Effector memory CD8-positive, alpha-beta T cell (primary cell): ENCODE data around the gene LIMK1.

Source experiments
- ATAC-seq: fragments of 150-1000 bp; cut with Tn5 transposase; replicated peaks from 2 replicates; pipeline ENCODE4 v1.10.0; 2021; ENCODE audit warnings: mild to moderate bottlenecking, moderate library complexity
- DNase-seq, 3 experiments: peaks; one replicate each; pipeline ENCODE4 v3.0.0; 2021
- H3K27ac Mint-ChIP-seq, 2 donors: one replicate each; pipeline ENCODE4 v1.8.0; 2022; ENCODE audit warnings: mild to moderate bottlenecking in 2 of 2, mixed read lengths in 2 of 2, moderate library complexity in 2 of 2
- H3K27me3 Mint-ChIP-seq, 2 donors: one replicate each; pipeline ENCODE4 v1.8.0; 2022; ENCODE audit warnings: mixed read lengths in 2 of 2
- H3K36me3 Mint-ChIP-seq: one replicate; pipeline ENCODE4 v1.8.0; 2022; ENCODE audit warnings: mild to moderate bottlenecking, moderate library complexity, mixed read lengths; ENCODE audit not compliant: insufficient read depth
- H3K4me1 Mint-ChIP-seq, 2 donors: one replicate each; pipeline ENCODE4 v1.8.0; 2022; ENCODE audit warnings: low read depth in 2 of 2, mixed read lengths in 2 of 2
- H3K4me3 Mint-ChIP-seq, 2 donors: one replicate each; pipeline ENCODE4 v1.8.0; 2022; ENCODE audit warnings: mild to moderate bottlenecking in 2 of 2, mixed read lengths in 2 of 2, moderate library complexity in 2 of 2
- H3K9me3 Mint-ChIP-seq, 2 donors: one replicate each; pipeline ENCODE4 v1.8.0; 2022; ENCODE audit warnings: mixed read lengths in 2 of 2

Gene LIMK1

DNA sequence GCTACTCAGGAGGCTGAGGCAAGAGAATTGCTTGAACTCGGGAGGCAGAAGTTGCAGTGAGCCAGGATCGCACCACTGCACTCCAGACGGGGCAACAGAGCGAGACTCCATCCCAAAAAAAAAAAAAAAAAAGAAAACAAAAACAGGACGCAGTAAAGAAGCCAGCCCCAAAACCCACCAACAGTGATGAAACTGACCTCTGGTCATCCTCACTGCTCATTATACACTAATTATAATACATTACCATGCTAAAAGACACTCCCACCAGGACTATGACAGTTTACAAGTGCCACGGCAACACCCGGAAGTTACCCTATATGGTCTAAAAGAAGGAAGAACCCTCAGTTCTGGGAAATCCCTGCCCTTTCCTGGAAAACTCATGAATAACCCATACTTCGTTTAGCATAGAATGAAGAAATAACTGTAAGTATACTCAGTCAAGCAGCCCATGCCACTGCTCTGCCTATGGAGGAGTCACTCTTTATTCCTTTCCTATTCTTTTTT lies 50.6 kb downstream of the LIMK1 start:
- Mint-ChIP-seq H3K36me3 (no peaks in the 10 kb centered on the region), H3K27me3 (peaks cover 0 to 6% of the 10 kb centered on the region in 2 donors), H3K4me3 (no peak overlapping the region), H3K27ac (no peak overlapping the region), H3K9me3 (no peaks in the 10 kb centered on the region), H3K4me1 (no peaks in the 10 kb centered on the region)
- DNase-seq: no peak
- no peak for ATAC-seq

GRCh38 chr7:74138334-74138867 lies 54.8 kb downstream of the LIMK1 start:
- ATAC-seq: no peak

GRCh38 chr7:74138945-74139843 lies 55.6 kb downstream of the LIMK1 start:
- DNase-seq (no peak), ATAC-seq (no peak)
- Mint-ChIP-seq H3K4me1 (no peaks in the 10 kb centered on the region), H3K4me3 (no peak overlapping the region), H3K36me3 (no peaks in the 10 kb centered on the region), H3K27me3 (no peaks in the 10 kb centered on the region), H3K27ac (no peak overlapping the region), H3K9me3 (no peaks in the 10 kb centered on the region)

More at GRCh38 chr7:74138334-74138867, 54.8 kb downstream of the LIMK1 start:
- no peak for DNase-seq
- Mint-ChIP-seq H3K9me3 (no peaks in the 10 kb centered on the region), H3K36me3 (no peaks in the 10 kb centered on the region), H3K4me1 (no peaks in the 10 kb centered on the region), H3K27ac (no peak overlapping the region), H3K27me3 (peaks cover 0 to under 1% of the 10 kb centered on the region in 2 donors), H3K4me3 (no peak overlapping the region)

- H3K27me3 Mint-ChIP-seq: no peaks in the 10 kb centered on the region
- DNase-seq (no peak), ATAC-seq (no peak)
- no peak overlapping the region for H3K4me3 Mint-ChIP-seq
- no peaks in the 10 kb centered on the region for H3K9me3 Mint-ChIP-seq
- H3K36me3 Mint-ChIP-seq: no peaks in the 10 kb centered on the region
- no peak overlapping the region for H3K27ac Mint-ChIP-seq
- no peaks in the 10 kb centered on the region for H3K4me1 Mint-ChIP-seq
Measured at GRCh38 chr7:74141705-74142104, 58.1 kb downstream of the LIMK1 start.

DNA sequence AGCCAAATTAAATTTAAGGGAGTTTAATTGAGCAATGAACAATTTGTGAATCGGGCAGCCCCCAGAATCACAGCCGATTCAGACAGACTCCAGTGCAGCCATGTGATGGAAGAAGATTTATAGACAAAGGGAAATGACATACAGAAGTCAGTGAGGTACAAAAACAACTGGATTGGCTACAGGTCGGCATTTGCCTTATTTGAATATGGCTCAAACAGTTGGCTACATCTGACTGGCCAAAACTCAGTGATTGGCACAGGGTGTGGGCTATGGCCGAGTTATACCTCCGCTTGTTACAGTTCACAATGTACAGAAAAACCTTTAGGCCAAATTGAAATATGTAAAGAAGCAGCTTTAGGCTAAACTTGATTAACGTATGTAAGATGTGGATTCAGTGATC lies 59.8 kb downstream of the LIMK1 start:
- no peaks in the 10 kb centered on the region for H3K9me3 Mint-ChIP-seq
- DNase-seq: no peak
- H3K36me3 Mint-ChIP-seq: no peaks in the 10 kb centered on the region
- ATAC-seq: no peak
- no peaks in the 10 kb centered on the region for H3K27me3 Mint-ChIP-seq
- no peak overlapping the region for H3K27ac Mint-ChIP-seq
- no peak overlapping the region for H3K4me3 Mint-ChIP-seq
- H3K4me1 Mint-ChIP-seq: no peaks in the 10 kb centered on the region

GRCh38 chr7:74148491-74148890 lies 64.9 kb downstream of the LIMK1 start:
- no peak overlapping the region for H3K27ac Mint-ChIP-seq
- peaks cover 0 to 5% of the 10 kb centered on the region in 2 donors for H3K27me3 Mint-ChIP-seq
- DNase-seq (no peak), ATAC-seq (no peak)
- H3K4me3 Mint-ChIP-seq: no peak overlapping the region
- no peaks in the 10 kb centered on the region for H3K4me1 Mint-ChIP-seq
- no peaks in the 10 kb centered on the region for H3K36me3 Mint-ChIP-seq
- H3K9me3 Mint-ChIP-seq: no peaks in the 10 kb centered on the region

DNA sequence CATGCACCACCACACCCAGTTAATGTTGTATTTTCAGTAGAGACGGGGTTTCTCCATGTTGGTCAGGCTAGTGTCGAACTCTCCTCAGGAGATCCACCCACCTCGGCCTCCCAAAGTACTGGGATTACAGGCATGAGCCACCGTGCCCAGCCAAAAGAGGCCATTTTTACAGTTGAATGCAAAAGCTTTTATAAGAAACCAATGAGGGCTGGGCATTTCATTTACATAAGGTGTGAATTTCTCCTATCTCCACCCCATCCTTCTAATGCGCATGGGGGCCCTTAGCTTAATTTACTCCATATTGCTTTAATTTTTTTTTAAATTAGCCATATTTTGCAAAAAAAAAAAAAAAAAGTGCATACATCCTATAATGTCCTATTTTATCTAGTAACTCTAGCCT lies 65.5 kb downstream of the LIMK1 start:
- Mint-ChIP-seq H3K27ac (no peak overlapping the region), H3K4me1 (no peaks in the 10 kb centered on the region), H3K9me3 (no peaks in the 10 kb centered on the region), H3K36me3 (no peaks in the 10 kb centered on the region), H3K4me3 (no peak overlapping the region), H3K27me3 (peaks cover 0 to 5% of the 10 kb centered on the region in 2 donors)
- DNase-seq (no peak), ATAC-seq (no peak)

DNA sequence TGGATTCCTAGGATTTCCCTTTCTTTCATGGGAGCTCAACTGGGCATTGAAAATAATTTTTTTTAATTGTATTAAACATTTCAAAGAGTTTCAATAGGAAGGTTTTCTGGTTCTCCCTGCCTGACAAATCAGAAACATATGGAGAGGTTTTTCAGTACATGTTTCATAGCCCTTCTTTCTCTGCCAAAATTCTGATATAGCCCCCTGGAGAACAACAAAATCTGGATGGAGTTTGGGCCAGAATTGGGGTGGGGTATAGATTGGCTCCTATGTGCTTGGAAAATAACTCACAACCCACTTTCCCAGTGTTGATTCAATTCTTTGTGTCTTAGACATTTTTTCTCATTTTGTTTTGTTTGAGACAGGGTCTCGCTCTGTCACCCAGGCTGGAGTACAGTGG lies 66.0 kb downstream of the LIMK1 start:
- no peaks in the 10 kb centered on the region for H3K9me3 Mint-ChIP-seq
- ATAC-seq (no peak), DNase-seq (no peak)
- H3K27ac Mint-ChIP-seq: no peak overlapping the region
- no peaks in the 10 kb centered on the region for H3K4me1 Mint-ChIP-seq
- no peaks in the 10 kb centered on the region for H3K36me3 Mint-ChIP-seq
- no peak overlapping the region for H3K4me3 Mint-ChIP-seq
- peaks cover 0 to 5% of the 10 kb centered on the region in 2 donors for H3K27me3 Mint-ChIP-seq

- Mint-ChIP-seq H3K27ac (no peak overlapping the region), H3K9me3 (no peaks in the 10 kb centered on the region), H3K36me3 (no peaks in the 10 kb centered on the region), H3K4me3 (no peak overlapping the region), H3K4me1 (no peaks in the 10 kb centered on the region), H3K27me3 (peaks cover 0 to 5% of the 10 kb centered on the region in 2 donors)
- DNase-seq (no peak), ATAC-seq (no peak)
Measured at GRCh38 chr7:74153736-74154135, 70.1 kb downstream of the LIMK1 start.

DNA sequence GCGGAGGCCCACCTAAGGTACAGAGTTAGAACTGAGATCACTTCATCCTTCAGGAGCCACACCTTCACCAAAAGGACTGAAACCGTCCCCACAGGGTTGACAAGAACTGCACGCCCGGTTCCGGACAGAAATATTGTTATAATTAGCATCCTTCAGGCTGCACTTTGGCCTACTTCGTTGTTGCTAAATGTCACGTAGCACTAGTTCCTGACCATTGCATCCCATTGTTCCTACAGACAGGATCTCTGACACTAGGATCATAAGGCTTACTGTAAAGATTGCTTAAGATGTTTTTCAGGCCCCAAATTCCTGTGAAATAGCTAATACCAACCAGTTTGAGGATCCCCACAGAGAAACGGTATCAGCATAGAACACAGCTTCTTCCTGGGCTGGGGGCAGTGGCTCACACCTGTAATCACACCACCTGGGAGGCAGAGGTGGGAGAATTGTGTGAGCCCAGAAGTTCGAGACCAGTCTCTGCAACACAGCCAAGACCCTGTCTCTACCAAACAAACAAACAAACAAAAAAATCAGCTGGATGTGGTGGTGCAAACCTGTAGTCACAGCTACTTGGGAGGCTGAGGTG lies 72.3 kb downstream of the LIMK1 start:
- ATAC-seq (no peak), DNase-seq (no peak)
- peaks cover 0 to 5% of the 10 kb centered on the region in 2 donors for H3K27me3 Mint-ChIP-seq
- no peaks in the 10 kb centered on the region for H3K36me3 Mint-ChIP-seq
- H3K4me1 Mint-ChIP-seq: no peaks in the 10 kb centered on the region
- H3K27ac Mint-ChIP-seq: no peak overlapping the region
- no peak overlapping the region for H3K4me3 Mint-ChIP-seq
- no peaks in the 10 kb centered on the region for H3K9me3 Mint-ChIP-seq

GRCh38 chr7:74157605-74158004 lies 74.0 kb downstream of the LIMK1 start:
- H3K4me3 Mint-ChIP-seq: no peak overlapping the region
- H3K9me3 Mint-ChIP-seq: no peaks in the 10 kb centered on the region
- no peaks in the 10 kb centered on the region for H3K36me3 Mint-ChIP-seq
- ATAC-seq (no peak), DNase-seq (no peak)
- H3K4me1 Mint-ChIP-seq: no peaks in the 10 kb centered on the region
- H3K27ac Mint-ChIP-seq: no peak overlapping the region
- H3K27me3 Mint-ChIP-seq: no peaks in the 10 kb centered on the region

- no peak overlapping the region for H3K4me3 Mint-ChIP-seq
- ATAC-seq: no peak
- no peaks in the 10 kb centered on the region for H3K27me3 Mint-ChIP-seq
- H3K36me3 Mint-ChIP-seq: no peaks in the 10 kb centered on the region
- no peaks in the 10 kb centered on the region for H3K9me3 Mint-ChIP-seq
- no peak for DNase-seq
- no peaks in the 10 kb centered on the region for H3K4me1 Mint-ChIP-seq
- no peak overlapping the region for H3K27ac Mint-ChIP-seq
Measured at GRCh38 chr7:74164985-74165456, 81.4 kb downstream of the LIMK1 start.

DNA sequence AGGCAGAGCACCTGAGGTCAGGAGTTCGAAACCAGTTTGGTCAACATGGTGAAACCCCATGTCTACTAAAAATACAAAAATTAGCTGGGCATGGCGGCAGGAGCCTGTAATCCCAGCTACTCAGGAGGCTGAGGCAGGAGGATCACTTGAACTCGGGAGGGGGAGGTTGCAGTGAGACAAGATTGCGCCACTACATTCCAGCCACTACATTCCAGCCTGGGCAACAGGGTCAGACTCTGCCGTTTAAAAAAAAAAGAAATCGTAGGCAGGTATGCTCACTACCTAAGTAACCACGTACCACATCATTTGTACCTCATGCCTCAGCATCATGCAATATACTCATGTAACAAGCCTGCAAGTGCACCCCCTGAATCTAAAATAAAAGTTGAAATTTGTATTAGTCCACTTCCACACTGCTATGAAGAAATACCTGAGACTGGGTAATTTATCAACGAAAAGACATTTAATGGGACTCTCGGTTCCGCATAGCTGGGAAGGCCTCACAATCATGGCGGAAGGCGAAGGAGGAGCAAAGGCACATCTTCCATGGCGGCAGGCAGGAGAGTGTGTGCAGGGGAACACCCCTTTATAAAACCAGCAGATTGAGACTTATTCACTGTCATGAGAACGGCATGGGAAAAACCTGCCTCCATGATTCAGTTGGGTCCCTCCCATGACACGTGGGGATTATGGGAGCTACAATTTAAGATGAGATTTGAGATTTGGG lies 82.4 kb downstream of the LIMK1 start:
- H3K9me3 Mint-ChIP-seq: no peaks in the 10 kb centered on the region
- no peak overlapping the region for H3K27ac Mint-ChIP-seq
- no peaks in the 10 kb centered on the region for H3K4me1 Mint-ChIP-seq
- H3K4me3 Mint-ChIP-seq: no peak overlapping the region
- H3K36me3 Mint-ChIP-seq: no peaks in the 10 kb centered on the region
- no peaks in the 10 kb centered on the region for H3K27me3 Mint-ChIP-seq
- ATAC-seq (no peak), DNase-seq (no peak)
